Measurements from ENCODE around the gene KRTAP9-1.

DNA sequence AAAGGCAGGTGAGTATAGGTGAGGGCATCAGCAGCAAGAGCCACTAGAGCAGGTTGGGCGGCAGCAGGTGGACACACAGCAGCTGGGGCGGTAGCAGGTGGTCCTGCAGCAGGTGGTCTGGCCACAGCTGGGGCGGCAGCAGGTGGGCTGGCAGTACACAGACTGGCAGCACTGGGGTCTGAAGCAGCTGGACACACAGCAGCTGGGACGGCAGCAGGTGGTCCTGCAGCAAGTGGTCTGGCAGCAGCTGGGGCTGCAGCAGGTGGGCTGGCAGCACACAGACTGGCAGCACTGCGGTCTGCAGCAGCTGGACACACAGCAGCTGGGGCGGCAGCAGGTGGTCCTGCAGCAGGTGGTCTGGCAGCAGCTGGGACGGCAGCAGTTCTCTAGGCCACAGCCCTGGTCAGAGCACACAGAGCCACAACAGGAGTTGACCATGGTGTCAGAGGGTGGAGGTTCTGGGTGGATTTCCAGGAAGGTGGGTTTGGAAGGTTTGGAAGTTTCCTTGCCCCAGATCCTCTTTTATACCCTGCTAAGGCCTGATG lies 11.9 kb upstream of the KRTAP9-1 start, which contains the start of gene KRTAP4-2:
- no peak for TF ChIP-seq POLR2A (IDR thresholded peaks at IDR 0.05)
- TF ChIP-seq, protein P1, sequence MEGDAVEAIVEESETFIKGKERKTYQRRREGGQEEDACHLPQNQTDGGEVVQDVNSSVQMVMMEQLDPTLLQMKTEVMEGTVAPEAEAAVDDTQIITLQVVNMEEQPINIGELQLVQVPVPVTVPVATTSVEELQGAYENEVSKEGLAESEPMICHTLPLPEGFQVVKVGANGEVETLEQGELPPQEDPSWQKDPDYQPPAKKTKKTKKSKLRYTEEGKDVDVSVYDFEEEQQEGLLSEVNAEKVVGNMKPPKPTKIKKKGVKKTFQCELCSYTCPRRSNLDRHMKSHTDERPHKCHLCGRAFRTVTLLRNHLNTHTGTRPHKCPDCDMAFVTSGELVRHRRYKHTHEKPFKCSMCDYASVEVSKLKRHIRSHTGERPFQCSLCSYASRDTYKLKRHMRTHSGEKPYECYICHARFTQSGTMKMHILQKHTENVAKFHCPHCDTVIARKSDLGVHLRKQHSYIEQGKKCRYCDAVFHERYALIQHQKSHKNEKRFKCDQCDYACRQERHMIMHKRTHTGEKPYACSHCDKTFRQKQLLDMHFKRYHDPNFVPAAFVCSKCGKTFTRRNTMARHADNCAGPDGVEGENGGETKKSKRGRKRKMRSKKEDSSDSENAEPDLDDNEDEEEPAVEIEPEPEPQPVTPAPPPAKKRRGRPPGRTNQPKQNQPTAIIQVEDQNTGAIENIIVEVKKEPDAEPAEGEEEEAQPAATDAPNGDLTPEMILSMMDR (IDR thresholded peaks at IDR 0.05) = no peak
